HEK293 (cell line): ENCODE data around the gene CHD2.

Source experiments
- CTCF ChIA-PET: fragments of 350-600 bp; formaldehyde crosslinking; extraction: SDS; loops from one replicate; lab custom pipeline; 2021; ENCODE audit warnings: antibody characterized with exemption; lab: Yijun Ruan, JAX
- POLR2A ChIA-PET: fragments of 300-600 bp; formaldehyde crosslinking; extraction: SDS; loops from one replicate; lab custom pipeline; 2020; ENCODE audit warnings: antibody characterized with exemption, inconsistent platforms; lab: Yijun Ruan, JAX
- H3K27ac ChIP-seq: fragments of 200-500 bp; sonication (Bioruptor generic); 2 replicates; pipeline ENCODE4 v1.5.1; 2014; ENCODE audit warnings: low read depth, low read length, control low read depth, inconsistent platforms; ENCODE audit errors: extremely low read depth
- H3K36me3 ChIP-seq, 2 experiments: fragments of 200-500 bp in 1 of 2; sonication (Bioruptor generic) in 1 of 2; 1 replicate in 1 of 2; 2 replicates in 1 of 2; pipeline ENCODE4 v1.5.1; 2014 to 2017; ENCODE audit warnings: inconsistent platforms in 2 of 2, low read length in 2 of 2; ENCODE audit not compliant: control insufficient read depth in 2 of 2, insufficient read depth in 1 of 2
- H3K4me1 ChIP-seq: fragments of 200-500 bp; sonication (Bioruptor generic); 2 replicates; pipeline ENCODE4 v1.5.1; 2014; ENCODE audit warnings: mild to moderate bottlenecking, low read length, inconsistent platforms; ENCODE audit not compliant: control insufficient read depth, insufficient read depth
- H3K4me3 ChIP-seq: 2 replicates; pipeline ENCODE4 v1.5.1; 2011; ENCODE audit warnings: low read depth, mild to moderate bottlenecking, control low read depth, low read length, moderate library complexity
- H3K9me3 ChIP-seq: fragments of 200-500 bp; sonication (Bioruptor generic); 2 replicates; pipeline ENCODE4 v1.5.1; 2014; ENCODE audit warnings: low read depth, low read length, inconsistent platforms; ENCODE audit not compliant: control insufficient read depth, insufficient read depth
- CTCF ChIP-seq: fragments of 450-650 bp; formaldehyde crosslinking; IDR thresholded peaks from 2 replicates; pipeline ENCODE4 v1.5.1; 2016; ENCODE audit warnings: missing biosample characterization, missing genetic modification characterization
- GLI4 ChIP-seq: fragments of 450-650 bp; formaldehyde crosslinking; IDR thresholded peaks from 2 replicates; pipeline ENCODE4 v1.5.1; 2016; ENCODE audit warnings: missing biosample characterization, missing genetic modification characterization
- MYNN ChIP-seq: fragments of 450-650 bp; formaldehyde crosslinking; IDR thresholded peaks from 2 replicates; pipeline ENCODE4 v1.5.1; 2016; ENCODE audit warnings: missing biosample characterization, missing genetic modification characterization, borderline replicate concordance
- PRDM6 ChIP-seq: fragments of 450-650 bp; formaldehyde crosslinking; IDR thresholded peaks from 2 replicates; pipeline ENCODE4 v1.5.1; 2017; ENCODE audit warnings: missing biosample characterization, missing genetic modification characterization
- SALL2 ChIP-seq: fragments of 450-650 bp; formaldehyde crosslinking; IDR thresholded peaks from 2 replicates; pipeline ENCODE4 v1.5.0; 2017; ENCODE audit warnings: missing biosample characterization, mild to moderate bottlenecking, missing genetic modification characterization, borderline replicate concordance
- SCRT1 ChIP-seq: fragments of 450-650 bp; formaldehyde crosslinking; IDR thresholded peaks from 2 replicates; pipeline ENCODE4 v1.5.1; 2016; ENCODE audit warnings: missing biosample characterization, missing genetic modification characterization, borderline replicate concordance
- WT1 ChIP-seq: fragments of 450-650 bp; formaldehyde crosslinking; IDR thresholded peaks from 2 replicates; pipeline ENCODE4 v1.5.1; 2016; ENCODE audit warnings: missing biosample characterization, missing genetic modification characterization
- ZFHX2 ChIP-seq: fragments of 450-650 bp; formaldehyde crosslinking; conservative IDR thresholded peaks from 2 replicates; pipeline ENCODE4 v1.5.1; 2016; ENCODE audit warnings: missing biosample characterization, missing genetic modification characterization
- ZNF140 ChIP-seq: fragments of 450-650 bp; formaldehyde crosslinking; IDR thresholded peaks from 2 replicates; pipeline ENCODE4 v1.5.1; 2016; ENCODE audit warnings: missing biosample characterization, missing genetic modification characterization
- ZNF302 ChIP-seq: fragments of 450-650 bp; formaldehyde crosslinking; IDR thresholded peaks from 2 replicates; pipeline ENCODE4 v1.5.1; 2016; ENCODE audit warnings: missing biosample characterization, missing genetic modification characterization, low read depth
- ZNF404 ChIP-seq: fragments of 450-650 bp; formaldehyde crosslinking; IDR thresholded peaks from 2 replicates; pipeline ENCODE4 v1.5.1; 2017; ENCODE audit warnings: missing biosample characterization, missing genetic modification characterization
- ZNF433 ChIP-seq: fragments of 450-650 bp; formaldehyde crosslinking; IDR thresholded peaks from 2 replicates; pipeline ENCODE4 v1.5.1; 2016; ENCODE audit warnings: missing biosample characterization, missing genetic modification characterization, low read depth
- ZNF48 ChIP-seq: fragments of 450-650 bp; formaldehyde crosslinking; IDR thresholded peaks from 2 replicates; pipeline ENCODE4 v1.5.1; 2016; ENCODE audit warnings: missing biosample characterization, missing genetic modification characterization
- ZNF488 ChIP-seq: fragments of 450-650 bp; formaldehyde crosslinking; IDR thresholded peaks from 2 replicates; pipeline ENCODE4 v1.5.1; 2016; ENCODE audit warnings: missing biosample characterization, missing genetic modification characterization
- ZNF521 ChIP-seq: fragments of 450-650 bp; formaldehyde crosslinking; IDR thresholded peaks from 2 replicates; pipeline ENCODE4 v1.5.1; 2017; ENCODE audit warnings: missing biosample characterization, mild to moderate bottlenecking, missing genetic modification characterization
- ZNF530 ChIP-seq: fragments of 450-650 bp; formaldehyde crosslinking; IDR thresholded peaks from 2 replicates; pipeline ENCODE4 v1.5.1; 2016; ENCODE audit warnings: low read depth, missing biosample characterization, missing genetic modification characterization
- ZNF596 ChIP-seq: fragments of 450-650 bp; IDR thresholded peaks from 2 replicates; pipeline ENCODE4 v1.5.0; 2018; ENCODE audit warnings: missing biosample characterization, mild to moderate bottlenecking, missing genetic modification characterization, moderate library complexity
- ZNF610 ChIP-seq: fragments of 450-650 bp; formaldehyde crosslinking; IDR thresholded peaks from 2 replicates; pipeline ENCODE4 v1.5.1; 2016; ENCODE audit warnings: missing biosample characterization, missing genetic modification characterization, borderline replicate concordance
- ZNF629 ChIP-seq: fragments of 450-650 bp; formaldehyde crosslinking; IDR thresholded peaks from 2 replicates; pipeline ENCODE4 v1.5.1; 2017; ENCODE audit warnings: missing biosample characterization, missing genetic modification characterization
- ZNF645 ChIP-seq: fragments of 450-650 bp; formaldehyde crosslinking; IDR thresholded peaks from 2 replicates; pipeline ENCODE4; 2016; ENCODE audit warnings: missing biosample characterization, missing genetic modification characterization
- ZNF701 ChIP-seq: fragments of 450-650 bp; formaldehyde crosslinking; IDR thresholded peaks from 2 replicates; pipeline ENCODE4 v1.5.1; 2016; ENCODE audit warnings: missing biosample characterization, missing genetic modification characterization

Gene CHD2

GRCh38 chr15:92971081-92971480 is 71.0 kb downstream of the CHD2 start:
- no peaks in the 10 kb centered on the region for H3K9me3 ChIP-seq
- CTCF ChIA-PET = no interaction called here
- no peaks in the 10 kb centered on the region for H3K4me1 ChIP-seq
- no peak overlapping the region for H3K27ac ChIP-seq
- POLR2A ChIA-PET = no interaction called here
- no peak overlapping the region for H3K4me3 ChIP-seq
- TF ChIP-seq ZNF629 (tag by site-specific recombination) = no peak
- no peak for TF ChIP-seq ZNF610 (tag by site-specific recombination)
- TF ChIP-seq GLI4 (tag by site-specific recombination) = no peak
- TF ChIP-seq ZNF404 (tag by site-specific recombination) = no peak
- TF ChIP-seq MYNN (tag by site-specific recombination) = no peak
- no peak for TF ChIP-seq ZNF701 (tag by site-specific recombination)
- no peak for TF ChIP-seq ZNF645 (tag by site-specific recombination)
- no peak for TF ChIP-seq ZNF596 (tag by site-specific recombination)
- TF ChIP-seq SCRT1 (tag by site-specific recombination) = no peak
- TF ChIP-seq ZFHX2 = no peak
- TF ChIP-seq ZNF48 (tag by site-specific recombination) = no peak
- TF ChIP-seq ZNF140 = no peak
- no peak for TF ChIP-seq ZNF488 (tag by site-specific recombination)
- no peak for TF ChIP-seq CTCF (tag by site-specific recombination)
- peaks cover 77 to 92% of the 10 kb centered on the region in 2 experiments for H3K36me3 ChIP-seq

- CTCF ChIA-PET = interaction anchor here (0.7 kb wide), 1 partner anchor 515 kb away, joined by 3 read pairs; no protein-coding TSS in a partner anchor
- no peaks in the 10 kb centered on the region for H3K4me1 ChIP-seq
- no peaks in the 10 kb centered on the region for H3K9me3 ChIP-seq
- no peak overlapping the region for H3K27ac ChIP-seq
- TF ChIP-seq ZNF433 = no peak
- TF ChIP-seq ZNF530 (tag by site-specific recombination) = no peak
- TF ChIP-seq ZNF521 = no peak
- no peak for TF ChIP-seq WT1
- TF ChIP-seq SALL2 (tag by site-specific recombination) = no peak
- no peak for TF ChIP-seq PRDM6
- no peak for TF ChIP-seq ZNF302 (tag by site-specific recombination)
- POLR2A ChIA-PET = no interaction called here
- H3K4me3 ChIP-seq = no peak overlapping the region
- peaks cover 79 to 91% of the 10 kb centered on the region in 2 experiments for H3K36me3 ChIP-seq
Observed at GRCh38 chr15:92971713-92972112, 71.6 kb downstream of the CHD2 start.
